IMR-90 (cell line): ENCODE data around the gene WIPF1.

Experiments used
- POLR2A ChIP-seq: IDR thresholded peaks from 2 replicates; pipeline ENCODE4 v1.6.1; 2012; ENCODE audit warnings: mild to moderate bottlenecking, low read depth, low read length
- TF ChIP-seq, protein P1 (sequence below): conservative IDR thresholded peaks from 2 replicates; pipeline ENCODE4 v1.5.1; 2012; ENCODE audit warnings: mild to moderate bottlenecking, low read depth, low read length, improper control_type of control experiment

DNA sequence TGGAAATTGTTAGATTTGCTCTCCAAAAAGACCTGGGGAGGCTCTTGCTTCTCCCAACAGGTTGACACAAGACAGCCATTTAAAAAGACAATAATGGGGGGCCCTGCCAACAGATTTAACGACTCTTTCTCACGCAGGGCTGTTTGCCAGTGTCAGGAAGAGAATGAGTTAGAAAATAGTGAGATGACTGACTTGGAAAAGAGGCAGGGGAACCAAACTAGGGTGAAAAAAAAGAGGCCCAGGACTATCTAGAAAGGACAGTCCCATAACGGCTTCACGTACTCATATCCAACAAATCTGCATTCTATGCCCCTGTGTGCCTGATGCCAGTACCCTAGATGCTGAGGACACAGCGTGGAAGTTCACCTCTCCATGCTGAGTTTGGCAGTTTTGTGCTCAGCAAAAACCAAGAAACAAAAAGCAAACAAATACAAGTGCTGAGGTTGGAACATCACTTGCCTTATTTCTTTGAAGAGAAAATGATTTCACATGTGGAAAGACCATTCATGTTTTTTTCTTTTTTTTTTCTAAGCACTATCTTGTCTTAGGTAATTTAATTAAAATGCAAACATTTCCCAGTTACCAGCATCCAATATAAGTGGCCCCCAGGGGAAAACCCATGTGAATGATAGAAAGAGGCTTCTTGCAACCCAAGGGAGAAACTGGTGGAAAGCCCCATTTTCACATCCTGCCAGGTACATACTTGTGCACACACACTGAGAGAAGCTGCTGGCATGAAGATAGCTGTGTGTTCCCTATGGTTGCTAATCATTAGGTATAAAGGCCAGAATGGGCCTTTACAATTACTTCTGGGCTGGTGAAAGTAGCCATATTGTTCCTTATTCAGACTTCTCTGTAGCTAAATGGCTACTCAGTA is 10.6 kb upstream of the WIPF1 start:
- no peak for TF ChIP-seq POLR2A
- TF ChIP-seq, protein P1, sequence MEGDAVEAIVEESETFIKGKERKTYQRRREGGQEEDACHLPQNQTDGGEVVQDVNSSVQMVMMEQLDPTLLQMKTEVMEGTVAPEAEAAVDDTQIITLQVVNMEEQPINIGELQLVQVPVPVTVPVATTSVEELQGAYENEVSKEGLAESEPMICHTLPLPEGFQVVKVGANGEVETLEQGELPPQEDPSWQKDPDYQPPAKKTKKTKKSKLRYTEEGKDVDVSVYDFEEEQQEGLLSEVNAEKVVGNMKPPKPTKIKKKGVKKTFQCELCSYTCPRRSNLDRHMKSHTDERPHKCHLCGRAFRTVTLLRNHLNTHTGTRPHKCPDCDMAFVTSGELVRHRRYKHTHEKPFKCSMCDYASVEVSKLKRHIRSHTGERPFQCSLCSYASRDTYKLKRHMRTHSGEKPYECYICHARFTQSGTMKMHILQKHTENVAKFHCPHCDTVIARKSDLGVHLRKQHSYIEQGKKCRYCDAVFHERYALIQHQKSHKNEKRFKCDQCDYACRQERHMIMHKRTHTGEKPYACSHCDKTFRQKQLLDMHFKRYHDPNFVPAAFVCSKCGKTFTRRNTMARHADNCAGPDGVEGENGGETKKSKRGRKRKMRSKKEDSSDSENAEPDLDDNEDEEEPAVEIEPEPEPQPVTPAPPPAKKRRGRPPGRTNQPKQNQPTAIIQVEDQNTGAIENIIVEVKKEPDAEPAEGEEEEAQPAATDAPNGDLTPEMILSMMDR, result no peak
